WTC11 (cell line): ENCODE measurements around the gene HOXB5. TPM values are rescaled to one million over a fixed set of nuclear protein-coding genes. Genes with fewer than 3 reads are reported as not detected.

Experiments
- ATAC-seq: fragments of 200-7000 bp; cut with Tn5 transposase; 2 replicates; pipeline ENCODE4 v1.10.0; 2021; ENCODE audit warnings: mild to moderate bottlenecking, moderate library complexity
- CTCF ChIA-PET: fragments of 300-600 bp; sonication (Branson Sonifier 250); formaldehyde crosslinking; loops from one replicate; lab custom pipeline; 2021; ENCODE audit warnings: antibody characterized with exemption; lab: Charles Lee
- POLR2A ChIA-PET: fragments of 350-600 bp; sonication (Branson Sonifier 250); formaldehyde crosslinking; loops from one replicate; lab custom pipeline; 2021; ENCODE audit warnings: antibody characterized with exemption; lab: Charles Lee
- DNase-seq: peaks from one replicate; pipeline ENCODE4 v3.0.0; 2021; ENCODE audit warnings: low spot score
- H3K27ac Mint-ChIP-seq: 2 replicates; pipeline ENCODE4 v1.8.0; 2021; ENCODE audit warnings: mixed read lengths
- H3K27me3 Mint-ChIP-seq: 2 replicates; pipeline ENCODE4 v1.8.0; 2021; ENCODE audit warnings: low read depth, mild to moderate bottlenecking, moderate library complexity, mixed read lengths
- H3K36me3 Mint-ChIP-seq: 2 replicates; pipeline ENCODE4 v1.8.0; 2021; ENCODE audit warnings: mixed read lengths
- H3K4me1 Mint-ChIP-seq: 2 replicates; pipeline ENCODE4 v1.8.0; 2022; ENCODE audit warnings: mixed read lengths
- H3K4me3 Mint-ChIP-seq: 2 replicates; pipeline ENCODE4 v1.8.0; 2021; ENCODE audit warnings: mild to moderate bottlenecking, moderate library complexity, mixed read lengths
- H3K9me3 Mint-ChIP-seq: 2 replicates; pipeline ENCODE4 v1.8.0; 2021; ENCODE audit warnings: mixed read lengths
- CBFB ChIP-seq: sonication (generic); formaldehyde crosslinking; IDR thresholded peaks from 2 replicates; pipeline ENCODE4 v1.8.1; 2022; ENCODE audit warnings: mild to moderate bottlenecking, low read depth, missing genetic modification reagents
- CREM ChIP-seq: sonication (generic); formaldehyde crosslinking; IDR thresholded peaks from 2 replicates; pipeline ENCODE4 v1.8.1; 2022; ENCODE audit warnings: mild to moderate bottlenecking, missing genetic modification reagents, moderate library complexity
- ERG ChIP-seq: fragments of 250-450 bp; sonication (Bioruptor Pico); IDR thresholded peaks from 2 replicates; pipeline ENCODE4 v1.8.0; 2021; ENCODE audit warnings: mild to moderate bottlenecking
- NR2C2 ChIP-seq: sonication (generic); formaldehyde crosslinking; IDR thresholded peaks from 2 replicates; pipeline ENCODE4 v1.8.0; 2022; ENCODE audit warnings: mild to moderate bottlenecking, missing genetic modification reagents
- PRDM15 ChIP-seq: sonication (generic); formaldehyde crosslinking; IDR thresholded peaks from 2 replicates; pipeline ENCODE4 v1.8.0; 2022; ENCODE audit warnings: missing genetic modification reagents
- PRRX2 ChIP-seq: fragments of 250-450 bp; sonication (Bioruptor Pico); IDR thresholded peaks from 2 replicates; pipeline ENCODE4 v1.8.0; 2021; ENCODE audit warnings: mild to moderate bottlenecking
- RELA ChIP-seq: sonication (generic); formaldehyde crosslinking; IDR thresholded peaks from 2 replicates; pipeline ENCODE4 v1.8.1; 2022; ENCODE audit warnings: missing genetic modification reagents, mild to moderate bottlenecking, borderline replicate concordance
- SMAD4 ChIP-seq: sonication (generic); formaldehyde crosslinking; IDR thresholded peaks from 2 replicates; pipeline ENCODE4 v1.8.0; 2022; ENCODE audit warnings: mild to moderate bottlenecking, missing genetic modification reagents
- TCF7 ChIP-seq: sonication (generic); formaldehyde crosslinking; IDR thresholded peaks from 2 replicates; pipeline ENCODE4 v1.8.0; 2022; ENCODE audit warnings: mild to moderate bottlenecking, low read depth, missing genetic modification reagents, moderate library complexity
- ZNF121 ChIP-seq: sonication (generic); formaldehyde crosslinking; IDR thresholded peaks from 2 replicates; pipeline ENCODE4 v1.8.0; 2023; ENCODE audit warnings: missing genetic modification reagents
- ZNF232 ChIP-seq: sonication (generic); formaldehyde crosslinking; IDR thresholded peaks from 2 replicates; pipeline ENCODE4 v1.8.0; 2022; ENCODE audit warnings: mild to moderate bottlenecking, missing genetic modification reagents
- ZNF671 ChIP-seq: fragments of 250-450 bp; sonication (Bioruptor Pico); IDR thresholded peaks from 2 replicates; pipeline ENCODE4 v1.8.0; 2021; ENCODE audit warnings: mild to moderate bottlenecking
- total RNA-seq: library from RNA; stranded (reverse); gene quantifications from 3 replicates; pipeline ENCODE4 v1.2.3, GENCODE V29; 2021
- TF ChIP-seq, protein P1 (sequence below): sonication (generic); formaldehyde crosslinking; IDR thresholded peaks from 2 replicates; pipeline ENCODE4 v1.8.1; 2023; ENCODE audit warnings: mild to moderate bottlenecking, missing genetic modification reagents, moderate library complexity
- TF ChIP-seq, protein P2 (sequence below): sonication (generic); formaldehyde crosslinking; IDR thresholded peaks from 2 replicates; pipeline ENCODE4 v1.8.1; 2023; ENCODE audit warnings: mild to moderate bottlenecking, missing genetic modification reagents
- TF ChIP-seq, protein P3 (sequence below): sonication (generic); formaldehyde crosslinking; IDR thresholded peaks from 2 replicates; pipeline ENCODE4 v1.8.1; 2022; ENCODE audit warnings: mild to moderate bottlenecking, moderate library complexity, missing genetic modification reagents

HOXB5 gene
- total RNA-seq, 1 experiment from 2014 or later, result not detected

DNA sequence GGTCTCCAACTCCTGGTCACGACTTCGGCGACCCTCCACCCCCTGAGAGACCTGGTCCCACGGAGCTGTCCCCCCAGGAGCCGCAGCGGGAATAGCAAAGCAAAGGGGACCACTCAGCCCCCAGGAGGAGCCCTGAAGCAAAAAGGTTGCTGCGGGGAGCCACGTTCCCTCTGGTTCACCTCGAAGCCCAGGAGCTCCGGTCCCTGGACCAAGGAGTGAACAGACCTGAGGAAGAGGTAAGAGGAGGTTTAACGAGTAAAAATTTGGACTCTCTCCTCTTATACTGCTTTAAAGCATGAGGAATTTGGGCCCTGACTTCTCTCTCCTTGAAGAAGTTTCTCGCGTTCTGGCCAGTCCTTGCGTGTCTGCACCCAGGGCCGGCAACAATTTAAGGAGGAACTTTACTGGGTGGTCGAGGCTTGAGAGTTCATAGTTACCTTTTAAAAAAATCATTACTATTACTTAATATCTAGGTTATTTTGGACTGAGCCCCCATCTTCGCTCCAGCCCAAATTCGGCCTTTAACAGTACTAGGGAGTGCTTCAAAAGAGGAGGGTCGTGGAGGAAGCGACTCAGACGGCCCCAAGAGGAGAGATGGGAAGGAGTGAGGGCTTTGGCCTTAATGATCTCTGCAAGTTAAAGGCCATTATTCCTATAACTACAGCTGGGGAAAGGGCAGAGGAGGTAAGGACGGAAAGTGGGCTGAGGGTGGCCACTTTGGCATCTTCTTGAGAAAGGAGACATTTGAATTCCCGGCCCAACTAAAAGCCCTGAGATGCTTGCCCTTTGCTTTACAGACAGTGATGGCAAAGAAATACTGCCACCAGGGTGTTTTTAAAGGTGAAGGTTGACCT is 49.5 kb upstream of the HOXB5 start (continued):
- TF ChIP-seq, protein P1, sequence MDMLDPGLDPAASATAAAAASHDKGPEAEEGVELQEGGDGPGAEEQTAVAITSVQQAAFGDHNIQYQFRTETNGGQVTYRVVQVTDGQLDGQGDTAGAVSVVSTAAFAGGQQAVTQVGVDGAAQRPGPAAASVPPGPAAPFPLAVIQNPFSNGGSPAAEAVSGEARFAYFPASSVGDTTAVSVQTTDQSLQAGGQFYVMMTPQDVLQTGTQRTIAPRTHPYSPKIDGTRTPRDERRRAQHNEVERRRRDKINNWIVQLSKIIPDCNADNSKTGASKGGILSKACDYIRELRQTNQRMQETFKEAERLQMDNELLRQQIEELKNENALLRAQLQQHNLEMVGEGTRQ (CRISPR knock-in tag), result no peak
- TF ChIP-seq, protein P2, sequence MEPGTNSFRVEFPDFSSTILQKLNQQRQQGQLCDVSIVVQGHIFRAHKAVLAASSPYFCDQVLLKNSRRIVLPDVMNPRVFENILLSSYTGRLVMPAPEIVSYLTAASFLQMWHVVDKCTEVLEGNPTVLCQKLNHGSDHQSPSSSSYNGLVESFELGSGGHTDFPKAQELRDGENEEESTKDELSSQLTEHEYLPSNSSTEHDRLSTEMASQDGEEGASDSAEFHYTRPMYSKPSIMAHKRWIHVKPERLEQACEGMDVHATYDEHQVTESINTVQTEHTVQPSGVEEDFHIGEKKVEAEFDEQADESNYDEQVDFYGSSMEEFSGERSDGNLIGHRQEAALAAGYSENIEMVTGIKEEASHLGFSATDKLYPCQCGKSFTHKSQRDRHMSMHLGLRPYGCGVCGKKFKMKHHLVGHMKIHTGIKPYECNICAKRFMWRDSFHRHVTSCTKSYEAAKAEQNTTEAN, result no peak
- TF ChIP-seq NR2C2 (CRISPR knock-in tag) (no peak), ERG (no peak), ZNF121 (no peak), CBFB (CRISPR knock-in tag) (no peak), TCF7 (no peak), RELA (no peak)

DNA sequence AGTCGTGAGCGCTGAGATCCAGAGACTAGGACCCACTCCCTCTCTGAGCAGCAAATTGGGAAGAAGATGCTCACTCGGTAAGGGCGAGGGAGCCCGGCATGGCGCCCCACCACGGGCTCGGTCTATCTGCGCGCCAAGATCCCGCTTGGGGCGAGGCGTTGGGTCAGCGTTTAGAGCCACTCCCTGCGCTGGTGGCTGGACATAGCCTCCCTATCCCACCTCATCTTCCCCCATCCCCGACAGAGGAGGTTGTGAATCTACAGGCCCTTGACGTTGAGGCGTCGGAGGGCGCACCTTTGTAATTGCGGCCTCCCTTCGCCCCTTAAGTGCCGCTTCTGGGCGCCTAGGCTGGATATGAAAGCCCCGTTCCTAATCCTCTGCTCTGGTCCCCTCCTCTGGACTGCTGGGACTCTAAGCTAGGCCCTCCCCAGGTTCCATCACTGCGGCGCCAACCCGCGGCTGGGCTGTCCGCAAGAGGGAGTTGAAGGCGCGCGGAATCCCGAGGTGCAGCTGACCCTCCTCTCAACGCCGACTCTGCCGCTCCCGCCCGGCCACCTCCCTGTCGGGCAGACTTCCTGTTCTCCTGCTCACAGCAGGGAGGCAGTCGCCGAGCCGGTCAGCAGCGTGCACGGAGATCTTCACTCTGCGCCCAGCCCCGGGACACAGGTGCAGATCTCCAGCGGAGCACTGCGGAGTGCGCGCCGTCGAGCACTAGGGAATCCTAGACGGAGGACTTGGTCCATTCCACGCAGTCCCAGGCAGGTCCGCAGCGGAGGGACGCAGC is 48.7 kb upstream of the HOXB5 start:
- DNase-seq (peak; percentile 80), ATAC-seq (peak; percentile 68)
- POLR2A ChIA-PET, result no interaction called here
- no peak overlapping the region for H3K27ac Mint-ChIP-seq
- H3K4me1 Mint-ChIP-seq, result peaks cover 25% of the 10 kb centered on the region
- peak overlapping the region; percentile 56 for H3K4me3 Mint-ChIP-seq
- H3K36me3 Mint-ChIP-seq, result no peaks in the 10 kb centered on the region
- peaks cover 100% of the 10 kb centered on the region; the same call in 1 of the 2 replicates for H3K27me3 Mint-ChIP-seq
- TF ChIP-seq, protein P3, sequence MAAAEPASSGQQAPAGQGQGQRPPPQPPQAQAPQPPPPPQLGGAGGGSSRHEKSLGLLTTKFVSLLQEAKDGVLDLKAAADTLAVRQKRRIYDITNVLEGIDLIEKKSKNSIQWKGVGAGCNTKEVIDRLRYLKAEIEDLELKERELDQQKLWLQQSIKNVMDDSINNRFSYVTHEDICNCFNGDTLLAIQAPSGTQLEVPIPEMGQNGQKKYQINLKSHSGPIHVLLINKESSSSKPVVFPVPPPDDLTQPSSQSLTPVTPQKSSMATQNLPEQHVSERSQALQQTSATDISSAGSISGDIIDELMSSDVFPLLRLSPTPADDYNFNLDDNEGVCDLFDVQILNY (CRISPR knock-in tag), result peak; percentile 36; the same call in 1 of the 2 replicates
- TF ChIP-seq CREM (CRISPR knock-in tag), result 0 out of 2 replicates have a peak, but pooled peaks have one; percentile 33
- no peak for TF ChIP-seq ZNF671 (CRISPR knock-in tag)
- TF ChIP-seq PRRX2 (CRISPR knock-in tag), result no peak
- CTCF ChIA-PET, result interaction anchor here (0.9 to 3.4 kb wide), 10 partner anchors 10 to 237 kb away, joined by 3 to 19 read pairs (median 6); partner anchors contain the start of gene HOXB9
- no peaks in the 10 kb centered on the region for H3K9me3 Mint-ChIP-seq

GRCh38 chr17:48641541-48642058 is 48.0 kb upstream of the HOXB5 start:
- TF ChIP-seq, protein P1 (CRISPR knock-in tag), result no peak
- TF ChIP-seq PRDM15, result peak; percentile 75
- no peak for TF ChIP-seq ZNF232 (CRISPR knock-in tag)
- TF ChIP-seq SMAD4 (CRISPR knock-in tag), result no peak
- TF ChIP-seq RELA, result no peak
- TF ChIP-seq, protein P3 (CRISPR knock-in tag), result no peak
- CTCF ChIA-PET, result interaction anchor here (0.9 to 3.4 kb wide), 8 partner anchors 9 to 237 kb away, joined by 3 to 19 read pairs (median 7); no protein-coding TSS in a partner anchor
- peak; percentile 61 for DNase-seq
- ATAC-seq, result peak; percentile 28
- no peak overlapping the region for H3K27ac Mint-ChIP-seq
- POLR2A ChIA-PET, result no interaction called here
- H3K9me3 Mint-ChIP-seq, result no peaks in the 10 kb centered on the region
- H3K4me3 Mint-ChIP-seq, result peak overlapping the region; percentile 56
- no peaks in the 10 kb centered on the region for H3K36me3 Mint-ChIP-seq
- H3K27me3 Mint-ChIP-seq, result peaks cover 100% of the 10 kb centered on the region; the same call in 1 of the 2 replicates
- H3K4me1 Mint-ChIP-seq, result peaks cover 29% of the 10 kb centered on the region
